HEK293 (cell line): ENCODE results near the gene GGNBP2.

Experiments
- BCL11B ChIP-seq: fragments of 450-650 bp; formaldehyde crosslinking; IDR thresholded peaks from 2 replicates; pipeline ENCODE4 v1.5.1; 2016; ENCODE audit warnings: low read depth, missing biosample characterization, missing genetic modification characterization
- FEZF1 ChIP-seq: fragments of 450-650 bp; formaldehyde crosslinking; IDR thresholded peaks from 2 replicates; pipeline ENCODE4 v1.5.1; 2016; ENCODE audit warnings: missing biosample characterization, missing genetic modification characterization
- GLI4 ChIP-seq: fragments of 450-650 bp; formaldehyde crosslinking; IDR thresholded peaks from 2 replicates; pipeline ENCODE4 v1.5.1; 2016; ENCODE audit warnings: missing biosample characterization, missing genetic modification characterization
- GLIS1 ChIP-seq: fragments of 450-650 bp; formaldehyde crosslinking; IDR thresholded peaks from 2 replicates; pipeline ENCODE4 v1.5.1; 2016; ENCODE audit warnings: missing biosample characterization, missing genetic modification characterization
- KLF10 ChIP-seq: fragments of 450-650 bp; IDR thresholded peaks from 2 replicates; pipeline ENCODE4 v1.5.1; 2018; ENCODE audit warnings: missing biosample characterization, mild to moderate bottlenecking, missing genetic modification characterization
- OSR2 ChIP-seq: fragments of 450-650 bp; formaldehyde crosslinking; IDR thresholded peaks from 2 replicates; pipeline ENCODE4 v1.5.1; 2016; ENCODE audit warnings: missing biosample characterization, missing genetic modification characterization
- PBX3 ChIP-seq: sonication (generic); formaldehyde crosslinking; IDR thresholded peaks from 2 replicates; pipeline ENCODE4 v1.8.1; 2022; ENCODE audit warnings: mild to moderate bottlenecking, moderate library complexity, missing genetic modification reagents
- REPIN1 ChIP-seq: fragments of 450-650 bp; formaldehyde crosslinking; IDR thresholded peaks from 2 replicates; pipeline ENCODE4 v1.5.1; 2017; ENCODE audit warnings: missing biosample characterization, missing genetic modification characterization, low read depth
- SCRT1 ChIP-seq: fragments of 450-650 bp; formaldehyde crosslinking; IDR thresholded peaks from 2 replicates; pipeline ENCODE4 v1.5.1; 2016; ENCODE audit warnings: missing biosample characterization, missing genetic modification characterization, borderline replicate concordance
- SP2 ChIP-seq: fragments of 450-650 bp; formaldehyde crosslinking; IDR thresholded peaks from 2 replicates; pipeline ENCODE4 v1.5.1; 2016; ENCODE audit warnings: missing biosample characterization, missing genetic modification characterization
- SP3 ChIP-seq: fragments of 450-650 bp; formaldehyde crosslinking; IDR thresholded peaks from 2 replicates; pipeline ENCODE4 v1.5.1; 2016; ENCODE audit warnings: missing biosample characterization, missing genetic modification characterization
- ZBTB1 ChIP-seq: fragments of 450-650 bp; formaldehyde crosslinking; IDR thresholded peaks from 2 replicates; pipeline ENCODE4 v1.5.1; 2016; ENCODE audit warnings: missing biosample characterization, missing genetic modification characterization
- ZBTB21 ChIP-seq: fragments of 450-650 bp; formaldehyde crosslinking; IDR thresholded peaks from 2 replicates; pipeline ENCODE4 v1.5.1; 2017; ENCODE audit warnings: missing biosample characterization, missing genetic modification characterization
- ZFP37 ChIP-seq: fragments of 450-650 bp; formaldehyde crosslinking; IDR thresholded peaks from 2 replicates; pipeline ENCODE4 v1.5.1; 2016; ENCODE audit warnings: missing biosample characterization, missing genetic modification characterization
- ZNF10 ChIP-seq: fragments of 450-650 bp; formaldehyde crosslinking; IDR thresholded peaks from 2 replicates; pipeline ENCODE4 v1.5.1; 2017; ENCODE audit warnings: missing biosample characterization, missing genetic modification characterization
- ZNF155 ChIP-seq: fragments of 450-650 bp; formaldehyde crosslinking; IDR thresholded peaks from 2 replicates; pipeline ENCODE4 v1.5.1; 2016; ENCODE audit warnings: missing biosample characterization, missing genetic modification characterization
- ZNF174 ChIP-seq: fragments of 450-650 bp; formaldehyde crosslinking; IDR thresholded peaks from 2 replicates; pipeline ENCODE4 v1.5.0; 2017; ENCODE audit warnings: missing biosample characterization, mild to moderate bottlenecking, missing genetic modification characterization
- ZNF48 ChIP-seq: fragments of 450-650 bp; formaldehyde crosslinking; IDR thresholded peaks from 2 replicates; pipeline ENCODE4 v1.5.1; 2016; ENCODE audit warnings: missing biosample characterization, missing genetic modification characterization
- ZNF510 ChIP-seq: fragments of 450-650 bp; formaldehyde crosslinking; IDR thresholded peaks from 2 replicates; pipeline ENCODE4 v1.5.1; 2018; ENCODE audit warnings: mild to moderate bottlenecking, missing genetic modification characterization, missing biosample characterization; ENCODE audit not compliant: insufficient replicate concordance
- ZNF514 ChIP-seq: fragments of 450-650 bp; formaldehyde crosslinking; IDR thresholded peaks from 2 replicates; pipeline ENCODE4 v1.5.1; 2016; ENCODE audit warnings: missing biosample characterization, missing genetic modification characterization
- ZNF555 ChIP-seq: fragments of 450-650 bp; formaldehyde crosslinking; conservative IDR thresholded peaks from 2 replicates; pipeline ENCODE4 v1.5.1; 2017; ENCODE audit warnings: missing biosample characterization, mild to moderate bottlenecking, missing genetic modification characterization, inconsistent platforms
- ZNF600 ChIP-seq: fragments of 450-650 bp; formaldehyde crosslinking; IDR thresholded peaks from 2 replicates; pipeline ENCODE4 v1.5.1; 2016; ENCODE audit warnings: missing biosample characterization, missing genetic modification characterization
- ZNF610 ChIP-seq: fragments of 450-650 bp; formaldehyde crosslinking; IDR thresholded peaks from 2 replicates; pipeline ENCODE4 v1.5.1; 2016; ENCODE audit warnings: missing biosample characterization, missing genetic modification characterization, borderline replicate concordance
- ZNF792 ChIP-seq: fragments of 450-650 bp; formaldehyde crosslinking; IDR thresholded peaks from 2 replicates; pipeline ENCODE4 v1.5.1; 2016; ENCODE audit warnings: missing biosample characterization, missing genetic modification characterization
- ZSCAN16 ChIP-seq: fragments of 450-650 bp; formaldehyde crosslinking; IDR thresholded peaks from 2 replicates; pipeline ENCODE4 v1.5.1; 2016; ENCODE audit warnings: missing biosample characterization, missing genetic modification characterization
- ZSCAN30 ChIP-seq: fragments of 450-650 bp; IDR thresholded peaks from 2 replicates; pipeline ENCODE4 v1.5.1; 2018; ENCODE audit warnings: missing biosample characterization, mild to moderate bottlenecking, missing genetic modification characterization, moderate library complexity
- TF ChIP-seq, protein P1 (sequence below): fragments of 450-650 bp; formaldehyde crosslinking; IDR thresholded peaks from 2 replicates; pipeline ENCODE4 v1.5.1; 2016; ENCODE audit warnings: missing biosample characterization, missing genetic modification characterization
- TF ChIP-seq, protein P2 (sequence below): fragments of 450-650 bp; formaldehyde crosslinking; IDR thresholded peaks from 2 replicates; pipeline ENCODE4 v1.5.1; 2016; ENCODE audit warnings: missing biosample characterization, missing genetic modification characterization
- TF ChIP-seq, protein P3 (sequence below): fragments of 450-650 bp; formaldehyde crosslinking; conservative IDR thresholded peaks from 2 replicates; pipeline ENCODE4 v1.5.1; 2016; ENCODE audit warnings: low read depth, missing biosample characterization, missing genetic modification characterization

GGNBP2 gene

GRCh38 chr17:36591434-36592315 is 47.0 kb downstream of the GGNBP2 start, which contains the start of gene DHRS11 (continued):
- no peak for TF ChIP-seq ZSCAN16 (tag by site-specific recombination)
- TF ChIP-seq ZNF792 = no peak
- no peak for TF ChIP-seq ZBTB21
- TF ChIP-seq GLI4 (tag by site-specific recombination) = no peak
- no peak for TF ChIP-seq ZFP37
- peak; percentile 46 for TF ChIP-seq SP2
- TF ChIP-seq ZNF510 (tag by site-specific recombination) = no peak
- no peak for TF ChIP-seq REPIN1 (tag by site-specific recombination)
- 0 out of 2 replicates have a peak, but pooled peaks have one; percentile 13 for TF ChIP-seq KLF10 (tag by site-specific recombination)
- TF ChIP-seq FEZF1 = no peak
- 0 out of 2 replicates have a peak, but pooled peaks have one; percentile 15 for TF ChIP-seq ZSCAN30 (tag by site-specific recombination)
- no peak for TF ChIP-seq ZBTB1 (tag by site-specific recombination)
- TF ChIP-seq ZNF514 (tag by site-specific recombination) = no peak
- TF ChIP-seq, protein P1, sequence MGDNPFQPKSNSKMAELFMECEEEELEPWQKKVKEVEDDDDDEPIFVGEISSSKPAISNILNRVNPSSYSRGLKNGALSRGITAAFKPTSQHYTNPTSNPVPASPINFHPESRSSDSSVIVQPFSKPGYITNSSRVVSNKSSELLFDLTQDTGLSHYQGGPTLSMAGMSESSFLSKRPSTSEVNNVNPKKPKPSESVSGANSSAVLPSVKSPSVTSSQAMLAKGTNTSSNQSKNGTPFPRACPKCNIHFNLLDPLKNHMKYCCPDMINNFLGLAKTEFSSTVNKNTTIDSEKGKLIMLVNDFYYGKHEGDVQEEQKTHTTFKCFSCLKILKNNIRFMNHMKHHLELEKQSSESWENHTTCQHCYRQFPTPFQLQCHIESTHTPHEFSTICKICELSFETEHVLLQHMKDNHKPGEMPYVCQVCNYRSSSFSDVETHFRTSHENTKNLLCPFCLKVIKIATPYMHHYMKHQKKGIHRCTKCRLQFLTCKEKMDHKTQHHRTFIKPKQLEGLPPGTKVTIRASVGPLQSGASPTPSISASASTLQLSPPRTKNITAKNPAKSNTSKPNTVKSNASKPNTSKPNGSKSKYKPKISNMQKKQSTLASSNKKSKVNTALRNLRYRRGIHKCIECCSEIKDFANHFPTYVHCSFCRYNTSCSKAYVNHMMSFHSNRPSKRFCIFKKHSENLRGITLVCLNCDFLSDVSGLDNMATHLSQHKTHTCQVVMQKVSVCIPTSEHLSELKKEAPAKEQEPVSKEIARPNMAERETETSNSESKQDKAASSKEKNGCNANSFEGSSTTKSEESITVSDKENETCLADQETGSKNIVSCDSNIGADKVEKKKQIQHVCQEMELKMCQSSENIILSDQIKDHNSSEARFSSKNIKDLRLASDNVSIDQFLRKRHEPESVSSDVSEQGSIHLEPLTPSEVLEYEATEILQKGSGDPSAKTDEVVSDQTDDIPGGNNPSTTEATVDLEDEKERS (tag by site-specific recombination) = no peak
- TF ChIP-seq ZNF555 (tag by site-specific recombination) = no peak
- TF ChIP-seq, protein P2, sequence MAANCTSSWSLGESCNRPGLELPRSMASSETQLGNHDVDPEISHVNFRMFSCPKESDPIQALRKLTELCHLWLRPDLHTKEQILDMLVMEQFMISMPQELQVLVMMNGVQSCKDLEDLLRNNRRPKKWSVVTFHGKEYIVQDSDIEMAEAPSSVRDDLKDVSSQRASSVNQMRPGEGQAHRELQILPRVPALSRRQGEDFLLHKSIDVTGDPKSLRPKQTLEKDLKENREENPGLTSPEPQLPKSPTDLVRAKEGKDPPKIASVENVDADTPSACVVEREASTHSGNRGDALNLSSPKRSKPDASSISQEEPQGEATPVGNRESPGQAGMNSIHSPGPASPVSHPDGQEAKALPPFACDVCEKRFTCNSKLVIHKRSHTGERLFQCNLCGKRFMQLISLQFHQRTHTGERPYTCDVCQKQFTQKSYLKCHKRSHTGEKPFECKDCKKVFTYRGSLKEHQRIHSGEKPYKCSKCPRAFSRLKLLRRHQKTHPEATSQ (tag by site-specific recombination) = no peak
- TF ChIP-seq, protein P3, sequence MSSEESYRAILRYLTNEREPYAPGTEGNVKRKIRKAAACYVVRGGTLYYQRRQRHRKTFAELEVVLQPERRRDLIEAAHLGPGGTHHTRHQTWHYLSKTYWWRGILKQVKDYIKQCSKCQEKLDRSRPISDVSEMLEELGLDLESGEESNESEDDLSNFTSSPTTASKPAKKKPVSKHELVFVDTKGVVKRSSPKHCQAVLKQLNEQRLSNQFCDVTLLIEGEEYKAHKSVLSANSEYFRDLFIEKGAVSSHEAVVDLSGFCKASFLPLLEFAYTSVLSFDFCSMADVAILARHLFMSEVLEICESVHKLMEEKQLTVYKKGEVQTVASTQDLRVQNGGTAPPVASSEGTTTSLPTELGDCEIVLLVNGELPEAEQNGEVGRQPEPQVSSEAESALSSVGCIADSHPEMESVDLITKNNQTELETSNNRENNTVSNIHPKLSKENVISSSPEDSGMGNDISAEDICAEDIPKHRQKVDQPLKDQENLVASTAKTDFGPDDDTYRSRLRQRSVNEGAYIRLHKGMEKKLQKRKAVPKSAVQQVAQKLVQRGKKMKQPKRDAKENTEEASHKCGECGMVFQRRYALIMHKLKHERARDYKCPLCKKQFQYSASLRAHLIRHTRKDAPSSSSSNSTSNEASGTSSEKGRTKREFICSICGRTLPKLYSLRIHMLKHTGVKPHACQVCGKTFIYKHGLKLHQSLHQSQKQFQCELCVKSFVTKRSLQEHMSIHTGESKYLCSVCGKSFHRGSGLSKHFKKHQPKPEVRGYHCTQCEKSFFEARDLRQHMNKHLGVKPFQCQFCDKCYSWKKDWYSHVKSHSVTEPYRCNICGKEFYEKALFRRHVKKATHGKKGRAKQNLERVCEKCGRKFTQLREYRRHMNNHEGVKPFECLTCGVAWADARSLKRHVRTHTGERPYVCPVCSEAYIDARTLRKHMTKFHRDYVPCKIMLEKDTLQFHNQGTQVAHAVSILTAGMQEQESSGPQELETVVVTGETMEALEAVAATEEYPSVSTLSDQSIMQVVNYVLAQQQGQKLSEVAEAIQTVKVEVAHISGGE (tag by site-specific recombination) = peak; percentile 35; the same call in 1 of the 2 replicates
- TF ChIP-seq PBX3 = peak; percentile 91
- TF ChIP-seq ZNF174 = no peak
- TF ChIP-seq ZNF610 (tag by site-specific recombination) = no peak
- no peak for TF ChIP-seq ZNF155 (tag by site-specific recombination)
- TF ChIP-seq ZNF600 = peak; percentile 64; the same call in 1 of the 2 replicates
- TF ChIP-seq ZNF48 = no peak
- TF ChIP-seq BCL11B (tag by site-specific recombination) = no peak
- no peak for TF ChIP-seq OSR2 (tag by site-specific recombination)
- TF ChIP-seq SP3 (tag by site-specific recombination) = no peak; the same call in 1 of the 2 replicates
- no peak for TF ChIP-seq ZNF10 (tag by site-specific recombination)
- TF ChIP-seq SCRT1 (tag by site-specific recombination) = no peak
- peak; percentile 34; the same call in 1 of the 2 replicates for TF ChIP-seq GLIS1 (tag by site-specific recombination)
